ENCODE results near the gene KAT6B. TPM values are rescaled to one million over a fixed set of nuclear protein-coding genes. Genes with fewer than 3 reads are reported as not detected.

Gene KAT6B
- total RNA-seq, 1 donor from 2014 or later, result 21.7 TPM

DNA sequence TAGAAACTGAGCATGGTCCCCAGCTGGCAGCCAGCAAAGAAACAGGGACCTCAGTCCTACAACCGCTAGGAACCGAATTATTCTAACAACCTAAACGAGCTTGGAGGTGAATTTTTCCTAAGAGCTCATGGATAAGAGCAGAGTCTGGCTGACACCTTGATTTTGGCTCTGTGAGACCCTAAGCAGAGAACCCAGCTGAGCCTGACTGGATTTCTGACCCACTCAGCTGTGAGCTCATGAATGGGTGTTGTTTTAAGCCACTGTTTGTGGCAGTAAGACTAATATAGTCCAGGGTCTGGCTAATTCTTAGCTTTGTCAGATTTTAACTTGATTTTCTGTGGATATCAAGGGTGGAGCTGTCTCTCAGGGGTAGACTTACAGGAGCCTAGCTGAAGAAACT, 77.1 kb downstream of the KAT6B start:
- Histone ChIP-seq H3K36me3 (ENCODE audit: insufficient read depth, low read length) (no peaks in the 10 kb centered on the region), H3K9ac (ENCODE audit: low read length) (no peak overlapping the region), H3K4me1 (ENCODE audit: insufficient read depth, low read length) (peaks cover 6% of the 10 kb centered on the region), H3K4me2 (ENCODE audit: low read length) (no peak overlapping the region), H2AFZ (ENCODE audit: low read depth, low read length) (no peak overlapping the region), H3K4me3 (ENCODE audit: insufficient read depth, low read depth, low read length) (no peak overlapping the region), H3K9me3 (ENCODE audit: insufficient read depth, low read depth, low read length) (no peaks in the 10 kb centered on the region), H4K20me1 (ENCODE audit: insufficient read depth, low read length) (peaks cover 65% of the 10 kb centered on the region), H3K27me3 (ENCODE audit: insufficient read depth, low read length) (no peaks in the 10 kb centered on the region), H3K79me2 (ENCODE audit: insufficient read depth, low read length) (peaks cover 27% of the 10 kb centered on the region), H3K27ac (ENCODE audit: low read depth, low read length) (no peak overlapping the region)
- no peak for FAIRE-seq
- H3K27me3 Mint-ChIP-seq (ENCODE audit: low read depth, unreplicated experiment), result no peaks in the 10 kb centered on the region
- no peak overlapping the region for H3K4me3 Mint-ChIP-seq (ENCODE audit: unreplicated experiment)
- no peak for TF ChIP-seq CTCF (IDR thresholded peaks at IDR 0.05; ENCODE audit: insufficient read depth, low read depth, low read length)
- no peak for TF ChIP-seq EZH2 (IDR thresholded peaks at IDR 0.05; ENCODE audit: insufficient read depth, low read length)
- peaks cover 7% of the 10 kb centered on the region for H3K4me1 Mint-ChIP-seq (ENCODE audit: low read depth, unreplicated experiment)
- no peaks in the 10 kb centered on the region for H3K9me3 Mint-ChIP-seq (ENCODE audit: unreplicated experiment)
- no peaks in the 10 kb centered on the region for H3K36me3 Mint-ChIP-seq (ENCODE audit: low read depth, unreplicated experiment)
- DNase-seq (ENCODE audit: low read depth), result no peak
- H3K27ac Mint-ChIP-seq (ENCODE audit: unreplicated experiment), result no peak overlapping the region

DNA sequence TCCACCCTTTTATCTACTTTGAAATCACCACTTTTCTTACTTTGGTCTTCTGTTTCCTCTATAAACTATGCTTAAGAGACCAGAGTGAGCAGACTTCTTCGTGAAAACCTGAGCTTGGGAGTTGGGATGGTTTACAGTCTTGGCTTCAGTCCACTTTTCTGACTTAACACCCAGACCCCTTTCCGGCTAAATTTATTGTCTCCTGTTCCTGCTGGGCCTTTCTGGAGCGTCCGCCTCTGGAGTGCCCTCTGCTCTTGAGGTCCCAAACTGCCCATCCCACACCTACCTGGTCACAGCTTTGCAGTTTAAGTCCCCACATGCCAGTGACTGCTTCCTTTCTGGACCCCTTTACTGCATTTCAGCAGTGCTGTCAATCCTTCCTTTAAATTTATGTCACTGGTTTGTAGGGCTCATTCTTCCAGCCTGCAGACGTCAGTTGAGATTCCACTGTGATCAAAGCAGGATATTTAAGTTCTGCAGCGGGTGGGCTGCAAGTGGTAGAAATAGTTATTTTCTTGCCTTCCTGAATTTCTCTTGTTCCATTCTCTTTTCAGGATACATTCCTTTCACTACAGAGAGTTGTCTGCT, 80.3 kb downstream of the KAT6B start:
- Histone ChIP-seq H4K20me1 (ENCODE audit: insufficient read depth, low read length) (peaks cover 64% of the 10 kb centered on the region), H3K9me3 (ENCODE audit: insufficient read depth, low read depth, low read length) (no peaks in the 10 kb centered on the region)
- no peak for TF ChIP-seq EZH2 (IDR thresholded peaks at IDR 0.05; ENCODE audit: insufficient read depth, low read length)
- TF ChIP-seq CTCF (IDR thresholded peaks at IDR 0.05; ENCODE audit: insufficient read depth, low read depth, low read length), result no peak

DNA sequence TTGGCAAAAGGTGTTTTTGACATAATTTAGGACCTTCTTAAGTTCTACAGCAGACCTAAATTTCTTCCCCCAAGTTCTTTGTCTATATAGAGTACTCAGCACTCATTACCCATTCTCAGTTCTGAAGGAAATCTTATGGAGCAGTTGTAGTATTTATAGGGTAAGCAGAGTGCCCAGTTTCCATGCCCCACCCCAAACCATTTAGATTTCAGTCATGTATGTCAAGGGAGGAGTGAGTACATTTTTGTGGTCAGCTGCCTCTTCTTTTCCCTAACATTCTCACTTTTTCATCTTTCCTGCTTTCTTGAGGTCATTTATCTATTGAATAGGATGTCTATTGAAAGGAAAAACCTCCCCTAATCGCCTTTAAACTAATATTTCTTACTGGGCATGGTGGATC, 83.3 kb downstream of the KAT6B start:
- peaks cover 1% of the 10 kb centered on the region for H3K36me3 Mint-ChIP-seq (ENCODE audit: low read depth, unreplicated experiment)
- FAIRE-seq, result no peak
- Histone ChIP-seq H4K20me1 (ENCODE audit: insufficient read depth, low read length) (peaks cover 50% of the 10 kb centered on the region), H3K79me2 (ENCODE audit: insufficient read depth, low read length) (peaks cover 16% of the 10 kb centered on the region), H3K9ac (ENCODE audit: low read length) (no peak overlapping the region), H3K27me3 (ENCODE audit: insufficient read depth, low read length) (no peaks in the 10 kb centered on the region), H3K27ac (ENCODE audit: low read depth, low read length) (no peak overlapping the region), H3K4me1 (ENCODE audit: insufficient read depth, low read length) (no peaks in the 10 kb centered on the region), H3K36me3 (ENCODE audit: insufficient read depth, low read length) (no peaks in the 10 kb centered on the region), H3K9me3 (ENCODE audit: insufficient read depth, low read depth, low read length) (no peaks in the 10 kb centered on the region), H3K4me2 (ENCODE audit: low read length) (no peak overlapping the region), H2AFZ (ENCODE audit: low read depth, low read length) (no peak overlapping the region), H3K4me3 (ENCODE audit: insufficient read depth, low read depth, low read length) (no peak overlapping the region)
- no peak for TF ChIP-seq EZH2 (IDR thresholded peaks at IDR 0.05; ENCODE audit: insufficient read depth, low read length)
- no peak for TF ChIP-seq CTCF (IDR thresholded peaks at IDR 0.05; ENCODE audit: insufficient read depth, low read depth, low read length)
- no peaks in the 10 kb centered on the region for H3K9me3 Mint-ChIP-seq (ENCODE audit: unreplicated experiment)
- no peak overlapping the region for H3K4me3 Mint-ChIP-seq (ENCODE audit: unreplicated experiment)
- H3K27ac Mint-ChIP-seq (ENCODE audit: unreplicated experiment), result no peak overlapping the region
- peaks cover 9% of the 10 kb centered on the region for H3K4me1 Mint-ChIP-seq (ENCODE audit: low read depth, unreplicated experiment)
- no peaks in the 10 kb centered on the region for H3K27me3 Mint-ChIP-seq (ENCODE audit: low read depth, unreplicated experiment)
- peak; percentile 30 for DNase-seq (ENCODE audit: low read depth)

More for the DNA sequence above, 80.3 kb downstream of the KAT6B start:
- FAIRE-seq (no peak), DNase-seq (ENCODE audit: low read depth) (no peak)
- peaks cover 9% of the 10 kb centered on the region for H3K4me1 Mint-ChIP-seq (ENCODE audit: low read depth, unreplicated experiment)
- H3K27me3 Mint-ChIP-seq (ENCODE audit: low read depth, unreplicated experiment), result no peaks in the 10 kb centered on the region
- Histone ChIP-seq H3K9ac (ENCODE audit: low read length) (no peak overlapping the region), H2AFZ (ENCODE audit: low read depth, low read length) (no peak overlapping the region), H3K4me1 (ENCODE audit: insufficient read depth, low read length) (no peaks in the 10 kb centered on the region), H3K27me3 (ENCODE audit: insufficient read depth, low read length) (no peaks in the 10 kb centered on the region), H3K36me3 (ENCODE audit: insufficient read depth, low read length) (no peaks in the 10 kb centered on the region), H3K79me2 (ENCODE audit: insufficient read depth, low read length) (peaks cover 22% of the 10 kb centered on the region), H3K27ac (ENCODE audit: low read depth, low read length) (no peak overlapping the region), H3K4me3 (ENCODE audit: insufficient read depth, low read depth, low read length) (no peak overlapping the region), H3K4me2 (ENCODE audit: low read length) (no peak overlapping the region)
- no peaks in the 10 kb centered on the region for H3K9me3 Mint-ChIP-seq (ENCODE audit: unreplicated experiment)
- peaks cover 1% of the 10 kb centered on the region for H3K36me3 Mint-ChIP-seq (ENCODE audit: low read depth, unreplicated experiment)
- H3K4me3 Mint-ChIP-seq (ENCODE audit: unreplicated experiment), result no peak overlapping the region
- no peak overlapping the region for H3K27ac Mint-ChIP-seq (ENCODE audit: unreplicated experiment)

Measured in astrocyte (in vitro differentiated cells and primary cell).